ENCODE results near the gene C2orf76.

C2orf76 gene

DNA sequence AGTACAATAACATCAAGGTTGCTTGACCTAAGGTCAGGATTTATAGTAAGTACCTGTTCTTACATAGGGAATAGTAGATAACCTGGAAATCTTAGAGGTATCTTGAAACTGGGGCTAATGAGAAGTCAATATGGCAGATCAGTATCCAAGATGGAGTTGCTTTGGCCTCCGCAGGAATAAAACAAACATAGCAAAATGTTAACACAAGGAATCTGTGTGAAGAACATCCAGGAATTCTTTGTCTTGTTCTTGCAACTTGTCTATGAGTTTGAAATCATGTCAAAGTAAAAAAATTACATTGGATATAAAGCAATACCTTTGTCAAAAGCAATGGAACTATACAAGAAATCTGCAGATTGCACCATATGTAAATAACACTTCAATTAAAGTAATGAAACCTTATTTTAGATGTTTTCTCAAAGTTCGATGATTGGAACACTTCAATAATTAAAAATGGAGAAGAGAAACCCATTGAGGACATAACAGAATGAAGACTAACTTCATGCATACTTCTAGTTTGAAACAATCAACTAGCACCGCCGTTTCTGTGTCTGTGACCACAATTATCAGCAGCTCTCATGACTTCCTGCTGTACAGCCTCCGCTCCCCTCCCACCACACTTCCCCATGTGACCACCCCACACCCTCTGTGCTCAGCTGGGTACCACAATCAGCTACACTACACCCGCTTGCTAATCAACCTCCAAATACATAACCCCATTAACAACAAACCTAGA is 27.6 kb downstream of the C2orf76 start:
- in situ Hi-C loops (cut with MboI; ENCODE audit: low sequenced_read_pairs) = no loop called here

DNA sequence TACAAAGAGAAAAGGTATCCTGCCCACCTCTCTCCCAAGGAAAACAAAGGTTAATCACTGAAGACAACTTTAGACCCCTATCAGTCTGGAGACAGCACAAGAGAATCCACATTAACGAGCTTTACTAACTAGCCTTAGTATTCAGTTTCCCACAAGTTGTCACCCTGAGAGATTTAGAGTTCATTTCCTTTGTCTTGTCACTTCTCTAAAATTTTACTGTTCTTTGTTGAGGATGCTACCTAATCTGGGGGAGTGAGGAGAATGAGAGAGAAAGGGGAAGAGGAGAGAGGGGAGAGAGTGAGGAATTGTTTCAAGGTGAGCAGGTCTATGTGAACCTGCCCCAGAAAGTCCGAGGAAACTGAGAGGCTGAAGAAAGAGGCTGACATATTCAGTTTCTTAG is 28.4 kb downstream of the C2orf76 start:
- in situ Hi-C loops (cut with MboI; ENCODE audit: low sequenced_read_pairs) = no loop called here

DNA sequence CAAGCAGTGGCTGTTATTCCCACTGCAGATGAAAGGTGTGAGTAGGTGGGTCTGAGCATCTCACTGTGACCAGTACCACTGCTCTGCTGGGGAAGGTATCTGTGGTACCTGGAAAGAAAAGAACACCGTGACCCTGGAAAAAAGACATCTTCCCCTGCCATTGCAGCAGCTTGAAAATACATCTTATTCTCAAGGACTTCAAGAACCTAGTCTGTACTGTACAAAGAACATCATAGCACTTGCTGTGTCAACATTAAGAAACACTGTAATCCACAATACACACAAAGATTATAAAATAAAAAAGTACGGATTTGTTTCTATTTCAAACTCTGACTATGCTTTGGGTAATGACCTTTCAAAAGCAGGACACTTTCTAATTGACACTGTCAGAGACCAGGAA is 28.9 kb downstream of the C2orf76 start:
- in situ Hi-C loops (cut with MboI; ENCODE audit: low sequenced_read_pairs) = no loop called here

DNA sequence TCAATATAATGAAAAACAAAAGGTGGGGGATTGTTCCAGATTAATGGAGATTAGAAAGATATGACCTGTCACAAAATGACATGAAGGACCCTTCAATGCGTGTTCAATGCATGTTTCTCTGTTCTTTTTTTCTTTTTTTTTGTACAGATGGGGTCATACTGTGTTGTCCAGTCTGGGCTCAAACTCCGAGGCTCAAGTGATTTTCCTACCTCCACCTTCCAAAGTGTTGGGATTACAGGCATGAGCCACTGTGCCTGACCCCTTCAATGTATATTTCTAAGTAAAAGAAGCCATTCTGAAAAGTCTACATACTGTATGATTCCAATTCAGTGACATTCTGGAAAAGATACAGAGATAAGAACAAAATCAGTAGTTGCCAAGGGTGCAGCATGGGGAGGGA is 32.8 kb downstream of the C2orf76 start:
- in situ Hi-C loops (cut with MboI; ENCODE audit: low sequenced_read_pairs) = no loop called here

DNA sequence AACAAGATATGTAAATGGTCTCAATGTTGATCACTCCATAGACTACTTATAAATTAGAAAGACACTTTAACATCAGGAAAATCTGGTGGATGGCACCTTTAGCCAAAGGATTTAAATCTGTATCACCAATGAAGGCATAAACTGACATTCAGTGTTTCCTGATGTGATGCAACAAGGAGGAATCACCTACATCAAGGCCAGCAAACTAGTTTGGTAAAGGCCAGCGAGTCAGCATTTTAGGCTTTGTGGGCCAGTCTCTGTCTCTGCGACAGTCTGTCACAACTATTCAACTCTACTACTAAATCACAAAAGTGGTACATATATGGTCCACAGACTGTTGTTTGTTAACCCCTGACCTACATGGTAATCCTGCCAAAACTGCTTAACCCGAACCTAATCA is 33.3 kb downstream of the C2orf76 start:
- in situ Hi-C loops (cut with MboI; ENCODE audit: low sequenced_read_pairs) = no loop called here

DNA sequence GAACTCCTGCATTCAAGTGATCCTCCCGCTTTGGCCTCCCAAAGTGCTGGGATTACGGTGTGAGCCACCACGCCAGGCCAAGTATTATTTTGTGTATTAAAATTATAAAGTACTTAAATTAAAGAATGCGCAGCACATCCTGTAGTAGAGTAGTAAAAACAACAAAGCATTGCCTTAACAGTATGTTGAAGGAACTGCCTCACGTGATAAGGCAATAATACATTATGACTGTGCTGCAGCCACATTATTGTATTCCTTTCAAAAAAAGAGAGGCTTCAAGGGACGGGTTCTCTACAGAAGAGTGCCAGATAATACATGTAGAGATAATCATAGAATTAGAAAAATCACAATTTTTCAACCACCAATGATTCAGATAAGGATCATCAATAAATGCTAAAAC is 33.7 kb downstream of the C2orf76 start:
- in situ Hi-C loops (cut with MboI; ENCODE audit: low sequenced_read_pairs) = no loop called here

DNA sequence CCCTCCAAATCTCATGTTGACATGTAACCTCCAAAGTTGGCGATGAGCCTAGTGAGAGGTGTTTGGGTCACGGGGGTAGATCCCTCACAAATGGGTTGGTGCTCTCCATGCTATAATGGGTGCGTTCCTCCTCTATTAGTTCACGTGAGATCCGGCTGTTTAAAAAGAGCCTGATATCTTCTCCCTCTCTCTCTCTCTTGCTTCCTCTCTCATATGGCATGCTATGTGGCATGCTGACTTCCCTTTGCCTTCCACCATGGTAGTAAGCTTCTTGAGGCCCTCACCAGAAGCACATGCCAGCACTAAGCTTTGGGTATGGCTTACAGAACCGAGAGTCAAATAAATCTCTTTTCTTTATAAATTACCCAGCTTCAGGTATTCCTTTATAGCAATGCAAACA is 39.2 kb downstream of the C2orf76 start:
- in situ Hi-C loops (cut with MboI; ENCODE audit: low sequenced_read_pairs) = no loop called here

DNA sequence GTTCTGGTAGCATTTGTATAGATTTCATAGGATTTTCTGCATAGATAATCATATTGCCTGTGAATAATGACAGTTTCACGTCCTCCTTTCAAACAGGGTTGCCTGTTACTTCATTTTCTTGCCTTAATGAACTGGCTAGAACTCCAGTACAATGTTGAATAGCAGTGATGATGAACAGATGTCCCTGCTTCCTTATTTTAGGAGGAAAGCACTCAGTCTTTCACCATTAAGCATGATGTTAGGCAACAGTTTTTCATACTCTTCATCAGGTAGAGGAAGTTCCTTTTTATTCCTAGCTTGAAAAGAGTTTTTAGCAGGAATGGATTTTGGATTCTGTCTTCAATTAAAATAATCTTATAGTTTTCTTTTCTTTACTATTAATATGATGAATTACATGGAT is 39.7 kb downstream of the C2orf76 start:
- in situ Hi-C loops (cut with MboI; ENCODE audit: low sequenced_read_pairs) = no loop called here

DNA sequence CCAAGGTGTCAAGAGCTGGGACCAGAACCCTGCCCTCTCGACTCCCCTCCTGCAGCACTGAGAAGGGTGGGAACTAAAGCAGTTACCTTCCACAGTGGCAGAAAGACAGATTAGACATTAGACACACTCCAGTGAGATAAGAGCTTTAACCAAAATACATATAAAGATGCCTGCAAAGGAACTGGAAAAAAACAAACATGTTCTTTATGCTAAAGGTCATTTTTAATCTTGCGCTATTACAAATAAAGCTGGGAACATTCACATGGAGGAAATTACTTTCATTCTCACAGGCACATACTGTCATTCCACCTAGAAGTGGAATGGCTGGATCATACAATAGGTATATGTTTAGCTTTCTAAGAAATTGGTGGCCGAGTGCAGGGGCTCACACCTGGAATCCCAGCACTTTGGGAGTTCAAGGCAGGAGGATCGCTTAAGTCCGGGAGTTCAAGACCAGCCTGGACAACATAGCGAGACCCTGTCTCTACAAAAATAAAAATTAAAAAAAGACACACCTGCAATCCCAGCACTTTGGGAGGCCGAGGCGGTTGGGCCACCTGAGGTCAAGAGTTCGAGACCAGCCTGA is 41.9 kb downstream of the C2orf76 start:
- in situ Hi-C loops (cut with MboI; ENCODE audit: low sequenced_read_pairs) = no loop called here

DNA sequence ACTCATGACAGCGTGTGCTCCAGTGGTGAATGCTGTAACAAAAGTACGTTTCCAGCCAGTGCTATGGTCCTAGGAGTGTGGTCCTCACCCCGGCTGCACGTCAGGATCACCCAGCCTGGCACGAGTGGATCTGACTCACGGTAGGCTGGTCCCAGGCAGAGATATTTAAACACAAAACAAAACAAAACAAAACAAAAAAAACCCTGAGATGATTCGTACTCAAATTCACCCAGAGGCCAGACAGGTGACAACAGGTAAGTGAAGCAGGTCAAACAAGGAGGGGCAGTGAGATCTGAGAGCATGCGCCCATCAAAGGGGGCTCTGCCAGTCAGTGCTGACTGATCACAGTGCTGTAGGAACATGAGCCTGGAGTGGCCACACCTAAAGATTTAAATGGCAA is 43.2 kb downstream of the C2orf76 start:
- in situ Hi-C loops (cut with MboI; ENCODE audit: low sequenced_read_pairs) = no loop called here

DNA sequence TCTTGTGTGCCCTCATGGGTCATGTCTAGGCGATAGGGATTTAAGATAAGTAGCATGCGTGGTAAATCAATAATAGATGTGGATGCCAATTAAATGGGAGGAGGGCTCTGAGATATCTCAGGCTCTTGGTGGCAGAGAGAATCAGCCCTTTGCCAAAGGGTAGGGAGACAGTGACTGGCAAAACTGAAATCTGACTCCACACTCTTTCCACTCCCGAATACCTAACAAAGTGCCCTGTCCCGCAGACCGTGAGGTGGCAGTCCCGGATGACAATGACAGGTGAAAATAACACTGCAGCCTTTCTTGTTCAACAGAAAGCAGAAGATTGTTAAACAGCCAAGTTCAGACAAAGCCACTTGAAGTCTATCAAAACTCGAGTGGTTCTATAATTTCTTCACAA is 47.0 kb downstream of the C2orf76 start:
- in situ Hi-C loops (cut with MboI; ENCODE audit: low sequenced_read_pairs) = no loop called here

DNA sequence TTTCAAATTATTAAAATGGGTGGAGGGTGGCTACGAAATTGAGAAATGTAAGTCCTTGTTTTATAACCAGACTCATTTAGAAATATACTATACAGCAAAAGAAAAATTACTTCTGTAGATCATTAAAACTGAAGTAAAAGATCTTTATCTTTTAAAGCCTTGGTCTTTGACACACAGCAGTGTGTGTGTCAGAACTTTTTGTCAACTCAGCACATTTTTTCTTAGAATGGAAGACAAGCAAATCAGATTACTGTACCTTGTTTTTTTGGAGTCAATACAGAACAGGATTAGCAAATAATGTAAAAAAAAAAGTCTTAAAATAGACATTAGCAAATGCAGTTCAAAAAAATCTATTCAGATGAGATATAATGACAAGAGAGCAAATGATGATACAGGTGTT is 49.1 kb downstream of the C2orf76 start:
- in situ Hi-C loops (cut with MboI; ENCODE audit: low sequenced_read_pairs) = no loop called here

DNA sequence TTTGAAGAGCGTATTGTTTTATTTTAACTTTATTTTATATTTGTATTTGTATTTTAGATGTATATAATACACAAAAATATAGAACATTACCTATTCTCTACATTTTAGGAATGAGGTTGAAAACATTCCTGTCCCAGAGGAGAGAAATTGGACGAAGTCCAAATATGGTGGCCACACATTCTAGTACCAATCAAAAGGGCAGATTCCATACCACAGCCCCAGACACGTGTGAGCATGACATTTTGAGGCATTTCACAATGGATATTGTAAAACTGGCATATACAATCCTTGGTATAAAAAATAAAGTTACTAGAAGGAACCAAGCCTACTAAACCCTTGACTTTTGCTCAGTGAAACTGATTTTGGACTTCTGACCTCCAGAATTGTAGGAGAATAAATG is 50.6 kb downstream of the C2orf76 start:
- in situ Hi-C loops (cut with MboI; ENCODE audit: low sequenced_read_pairs) = no loop called here

DNA sequence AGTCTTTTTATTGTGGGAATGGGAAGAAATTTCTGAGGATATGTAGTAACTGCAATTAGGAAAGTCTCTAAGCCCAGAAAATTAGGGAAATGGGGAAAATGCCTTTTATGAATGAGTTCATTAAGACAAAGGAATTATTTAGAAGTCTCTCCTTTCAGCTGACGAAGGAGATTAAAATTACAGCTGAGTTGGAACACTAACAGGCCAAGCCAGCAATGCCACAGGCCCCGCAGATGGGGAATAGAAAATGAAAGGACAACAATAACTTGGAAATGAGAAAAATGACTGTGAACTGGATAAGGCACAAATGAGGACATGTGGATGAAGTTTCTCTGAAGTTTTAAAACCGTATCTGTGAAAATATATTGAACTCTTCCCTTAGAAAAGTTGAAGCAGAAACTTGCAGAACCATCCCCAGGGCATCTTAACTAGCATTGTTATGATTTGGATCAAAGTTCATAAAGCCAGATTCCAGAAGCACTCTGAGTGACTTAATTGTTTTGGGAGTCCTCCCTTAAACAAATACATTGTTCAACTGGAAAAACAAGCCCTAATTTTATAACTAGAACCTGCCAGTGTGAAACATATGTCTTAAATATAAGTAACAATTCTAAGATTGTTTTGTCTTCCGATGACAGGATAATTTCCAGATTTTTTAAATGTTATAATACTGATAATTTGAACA is 51.3 kb downstream of the C2orf76 start:
- in situ Hi-C loops (cut with MboI; ENCODE audit: low sequenced_read_pairs) = no loop called here

DNA sequence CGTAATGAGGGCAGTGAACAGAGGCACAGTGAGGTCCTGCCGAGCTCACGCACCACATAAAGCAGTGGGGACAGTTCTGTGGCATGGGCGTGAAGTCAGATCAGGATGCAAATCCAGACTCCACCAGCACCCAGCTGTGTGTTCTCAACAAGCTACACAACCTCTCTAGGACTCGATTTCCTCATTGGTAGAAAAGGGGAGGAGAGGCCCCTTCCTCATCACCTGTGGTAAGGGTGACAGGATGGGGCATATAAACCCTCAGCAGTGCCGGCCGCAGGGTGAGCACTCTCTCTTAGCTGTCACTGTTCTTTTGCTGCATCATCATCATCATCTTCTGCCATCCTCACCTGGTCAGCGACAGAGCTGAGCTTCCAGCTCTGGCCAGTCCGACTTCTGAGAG is 54.8 kb downstream of the C2orf76 start:
- in situ Hi-C loops (cut with MboI; ENCODE audit: low sequenced_read_pairs) = no loop called here

DNA sequence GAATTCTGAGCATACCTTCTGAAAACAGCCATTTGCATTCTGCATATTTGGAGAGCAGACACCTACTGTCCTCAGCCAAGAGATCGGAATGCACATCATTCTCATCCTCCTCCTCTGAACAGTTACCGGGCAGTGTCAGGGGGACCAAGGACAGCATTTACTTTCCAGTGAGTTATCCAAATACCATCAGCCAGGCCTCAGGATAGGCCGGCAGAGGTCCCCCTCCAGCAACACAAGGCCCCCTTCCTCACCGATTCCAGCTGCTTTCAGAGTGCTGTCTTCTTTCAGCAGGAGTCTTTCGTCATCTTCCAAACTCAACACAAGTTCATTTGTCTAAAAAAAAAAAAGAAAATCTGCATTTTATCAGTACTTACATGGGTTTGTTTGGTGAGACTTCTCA is 55.3 kb downstream of the C2orf76 start:
- in situ Hi-C loops (cut with MboI; ENCODE audit: low sequenced_read_pairs) = no loop called here

DNA sequence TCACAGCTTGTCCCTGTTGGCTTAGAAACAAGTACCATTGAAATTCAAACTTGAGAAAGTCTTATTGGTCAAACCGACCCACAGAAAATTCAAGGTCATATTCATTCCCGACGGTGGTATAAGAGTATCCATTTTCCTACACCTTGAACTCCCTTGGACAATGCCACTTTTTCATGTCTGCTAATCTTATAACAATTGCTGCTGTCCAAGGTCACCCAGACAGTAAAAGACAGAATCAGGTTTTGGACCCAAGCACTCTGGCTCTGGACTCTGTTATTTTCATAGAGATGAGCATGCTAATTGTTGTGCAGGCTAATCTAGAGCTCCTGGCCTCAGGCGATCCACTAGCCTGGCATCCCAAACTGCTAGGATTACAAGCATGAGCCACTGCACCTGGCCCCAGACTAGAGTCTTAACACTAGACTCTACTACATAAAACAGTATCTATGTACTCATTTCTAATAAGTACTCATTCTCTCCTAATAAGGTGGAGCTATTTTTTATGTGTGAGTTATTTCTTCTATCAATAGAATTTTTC is 57.8 kb downstream of the C2orf76 start:
- in situ Hi-C loops (cut with MboI; ENCODE audit: low sequenced_read_pairs) = no loop called here

DNA sequence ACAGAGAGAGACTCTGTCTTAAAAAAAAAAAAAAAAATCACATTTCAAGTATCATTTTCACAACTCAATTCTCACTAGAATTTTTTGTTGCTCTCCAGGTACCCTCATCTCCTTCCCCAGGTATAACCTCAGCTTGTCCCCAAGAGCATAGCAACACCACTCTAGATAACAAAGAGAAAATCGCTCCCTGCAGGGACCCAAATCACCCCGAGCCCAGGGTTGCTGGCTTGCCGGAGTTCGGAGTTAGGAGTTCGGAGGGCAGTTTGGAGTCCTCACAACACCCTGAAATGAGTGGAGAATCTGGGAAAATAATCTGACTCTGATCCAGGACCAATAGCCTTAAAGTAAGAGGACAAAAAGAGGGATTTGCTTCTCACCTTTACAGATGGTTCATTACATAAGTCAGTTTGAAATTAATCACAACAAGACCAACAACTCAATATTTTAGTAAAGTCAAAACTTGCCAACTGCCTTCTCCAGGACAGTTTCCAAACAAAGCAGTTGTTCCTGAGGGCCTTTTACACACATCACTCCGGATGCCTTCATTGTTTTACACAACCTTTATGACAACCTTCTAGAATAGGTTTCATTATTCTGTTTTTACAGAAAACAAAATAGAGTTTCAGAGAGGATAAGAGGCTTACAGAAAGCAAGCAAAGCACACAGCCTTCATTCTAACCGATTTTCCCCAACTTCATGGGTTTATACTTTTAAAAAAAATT is 59.1 kb downstream of the C2orf76 start:
- in situ Hi-C loops (cut with MboI; ENCODE audit: low sequenced_read_pairs) = no loop called here

DNA sequence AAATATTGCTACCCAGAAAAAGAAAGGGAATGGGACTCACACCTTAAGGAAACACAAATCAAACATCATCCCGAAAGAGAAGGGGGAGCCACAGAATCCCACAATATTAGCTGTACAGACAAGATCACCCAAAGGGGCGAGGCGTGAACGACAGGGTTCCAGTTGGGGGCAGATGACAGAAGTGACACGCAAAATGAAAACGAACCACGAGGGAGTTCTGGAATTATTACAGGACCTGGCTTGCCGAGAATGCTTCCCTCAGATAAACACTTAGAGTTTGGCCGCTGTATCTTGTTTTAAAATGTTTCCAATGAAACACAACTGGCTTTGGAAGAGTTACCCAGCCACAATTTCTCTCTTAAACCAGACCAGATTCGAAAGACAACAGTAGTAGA is 60.4 kb downstream of the C2orf76 start:
- in situ Hi-C loops (cut with MboI; ENCODE audit: low sequenced_read_pairs) = no loop called here

DNA sequence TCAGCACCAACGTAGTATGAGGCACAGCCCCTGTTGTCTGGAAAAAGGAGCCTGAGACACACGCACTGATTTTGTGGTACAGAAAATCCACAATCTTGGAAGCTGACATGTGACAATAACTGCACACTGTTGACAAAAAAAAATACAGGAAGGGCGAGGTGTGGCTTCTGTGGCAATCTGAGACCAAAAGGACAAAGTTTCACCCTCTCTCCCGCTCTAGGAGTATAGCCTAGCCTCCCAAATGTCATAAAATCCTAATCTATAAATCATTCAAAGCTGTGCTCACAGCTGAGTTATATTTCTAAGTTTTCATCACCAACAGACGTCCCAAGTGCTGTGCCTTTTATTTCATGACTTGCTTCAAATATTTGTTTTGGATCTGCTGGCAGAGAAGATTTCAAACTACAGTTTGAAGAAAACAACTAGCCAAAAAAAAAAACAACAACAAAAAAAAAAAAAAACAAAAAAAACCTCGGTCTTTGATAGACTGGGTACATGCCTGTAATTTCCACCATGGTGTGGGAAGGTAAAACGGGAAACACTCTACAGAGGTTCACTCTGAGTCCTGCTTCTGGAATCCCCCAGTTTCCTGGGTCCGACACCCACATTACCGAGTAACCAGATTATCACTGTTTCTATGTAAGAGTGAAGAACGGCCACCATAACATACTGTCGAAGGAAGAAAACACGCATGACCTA is 61.0 kb downstream of the C2orf76 start:
- in situ Hi-C loops (cut with MboI; ENCODE audit: low sequenced_read_pairs) = no loop called here

DNA sequence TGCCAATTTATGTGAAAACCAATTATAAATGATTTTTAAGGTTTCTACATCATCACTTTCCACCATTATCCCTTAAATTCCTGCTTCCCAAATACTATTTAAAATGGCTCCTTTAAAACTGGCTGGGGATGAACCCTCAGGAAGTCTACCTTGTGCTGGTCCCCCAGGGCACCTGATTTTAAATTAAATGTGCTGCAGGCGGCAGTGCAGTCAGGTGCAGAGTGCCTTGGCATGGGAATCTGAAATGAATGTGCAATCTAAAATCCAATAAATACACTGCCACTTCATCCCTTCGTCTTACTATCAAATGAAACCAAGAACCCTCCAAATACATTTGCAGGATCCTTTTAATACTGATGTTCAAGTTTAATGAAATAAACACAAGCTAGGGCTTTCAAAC is 61.8 kb downstream of the C2orf76 start:
- in situ Hi-C loops (cut with MboI; ENCODE audit: low sequenced_read_pairs) = no loop called here

Measured in hTERT RPE-1 (cell line).